ENCODE data around the gene POLD3.

The POLD3 gene

DNA sequence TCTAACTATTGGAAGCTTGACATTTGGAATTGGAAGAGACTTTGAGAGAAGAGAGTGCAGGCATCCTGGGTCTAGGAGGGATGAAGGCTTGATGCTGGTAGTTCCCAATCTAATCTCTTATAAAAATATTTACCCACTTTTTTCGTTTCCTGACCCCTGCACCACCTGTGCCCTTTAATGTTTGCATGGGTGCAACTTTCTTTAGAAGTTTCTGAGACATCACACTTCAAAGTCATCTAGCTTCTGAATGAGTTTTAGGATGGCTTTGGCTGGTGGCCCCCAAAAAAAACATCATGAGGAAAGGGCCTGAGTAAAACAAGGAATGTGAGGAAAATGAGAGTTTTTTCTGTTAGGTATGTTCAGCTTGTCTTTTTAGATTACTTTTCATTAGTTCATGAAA is 1.1 kb downstream of the POLD3 start:
- peak overlapping the region; percentile 81 for H3K4me3 ChIP-seq (ENCODE audit: low read depth, low read length)
- TF ChIP-seq, protein P1, sequence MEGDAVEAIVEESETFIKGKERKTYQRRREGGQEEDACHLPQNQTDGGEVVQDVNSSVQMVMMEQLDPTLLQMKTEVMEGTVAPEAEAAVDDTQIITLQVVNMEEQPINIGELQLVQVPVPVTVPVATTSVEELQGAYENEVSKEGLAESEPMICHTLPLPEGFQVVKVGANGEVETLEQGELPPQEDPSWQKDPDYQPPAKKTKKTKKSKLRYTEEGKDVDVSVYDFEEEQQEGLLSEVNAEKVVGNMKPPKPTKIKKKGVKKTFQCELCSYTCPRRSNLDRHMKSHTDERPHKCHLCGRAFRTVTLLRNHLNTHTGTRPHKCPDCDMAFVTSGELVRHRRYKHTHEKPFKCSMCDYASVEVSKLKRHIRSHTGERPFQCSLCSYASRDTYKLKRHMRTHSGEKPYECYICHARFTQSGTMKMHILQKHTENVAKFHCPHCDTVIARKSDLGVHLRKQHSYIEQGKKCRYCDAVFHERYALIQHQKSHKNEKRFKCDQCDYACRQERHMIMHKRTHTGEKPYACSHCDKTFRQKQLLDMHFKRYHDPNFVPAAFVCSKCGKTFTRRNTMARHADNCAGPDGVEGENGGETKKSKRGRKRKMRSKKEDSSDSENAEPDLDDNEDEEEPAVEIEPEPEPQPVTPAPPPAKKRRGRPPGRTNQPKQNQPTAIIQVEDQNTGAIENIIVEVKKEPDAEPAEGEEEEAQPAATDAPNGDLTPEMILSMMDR (IDR thresholded peaks at IDR 0.05; ENCODE audit: insufficient read depth, low read length, missing control alignments): no peak
- CTCF ChIA-PET: interaction anchor here (0.8 to 1.4 kb wide), 6 partner anchors 9 to 146 kb away, joined by 3 to 5 read pairs (median 4); no protein-coding TSS in a partner anchor
- DNase-seq (ENCODE audit: low read depth, low spot score): no peak
- POLR2A ChIA-PET: no interaction called here

DNA sequence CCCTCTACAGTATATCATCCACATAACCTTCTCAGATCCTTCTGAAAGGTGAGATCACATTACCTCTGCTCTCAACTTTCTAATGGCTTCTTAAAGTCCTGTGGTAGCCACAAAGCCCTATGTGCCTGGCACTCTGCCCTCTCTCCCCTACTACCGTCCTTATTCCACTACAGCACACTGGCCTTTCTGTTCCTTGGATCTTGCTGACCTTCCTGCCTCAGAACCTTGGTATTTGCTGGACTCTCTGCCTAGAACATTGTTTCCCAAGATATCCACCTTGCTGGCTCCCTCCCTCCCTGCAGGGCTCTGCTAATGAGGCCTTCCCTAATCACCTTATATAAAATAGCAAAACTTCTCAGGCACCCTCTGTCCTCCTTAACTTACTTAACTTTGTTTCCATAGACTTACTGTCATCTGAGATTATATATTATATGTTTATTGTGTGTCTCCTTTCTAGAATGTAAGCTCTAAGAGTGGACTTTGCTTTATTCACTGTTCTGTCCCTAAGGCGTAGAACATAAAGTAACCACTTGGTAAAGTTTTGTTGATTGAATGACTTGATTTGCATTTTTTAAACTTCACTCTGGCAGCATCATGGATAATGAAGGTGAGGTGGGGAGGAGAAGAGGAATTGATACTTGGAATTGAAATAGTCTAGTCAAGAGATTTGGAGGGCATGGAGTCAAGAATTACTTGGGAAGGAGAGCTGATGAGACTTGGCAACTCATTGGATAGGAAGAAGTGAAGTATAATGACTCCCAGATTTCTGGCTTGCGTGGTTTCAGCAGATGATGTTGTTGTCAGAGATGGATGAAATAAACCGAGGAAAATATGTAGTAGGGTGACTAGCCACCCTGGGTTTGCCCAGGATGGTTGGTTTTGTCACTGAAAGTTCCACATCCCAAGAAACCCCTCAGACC is 10.5 kb downstream of the POLD3 start:
- ChIA-PET CTCF (interaction anchor here (1.0 to 9.8 kb wide), 10 partner anchors 7 to 137 kb away, joined by 3 to 105 read pairs (median 4); no protein-coding TSS in a partner anchor), POLR2A (no interaction called here)
- no peak for DNase-seq (ENCODE audit: low read depth, low spot score)
- TF ChIP-seq, protein P1 (IDR thresholded peaks at IDR 0.05; ENCODE audit: insufficient read depth, low read length, missing control alignments): no peak
- no peak overlapping the region for H3K4me3 ChIP-seq (ENCODE audit: low read depth, low read length)

DNA sequence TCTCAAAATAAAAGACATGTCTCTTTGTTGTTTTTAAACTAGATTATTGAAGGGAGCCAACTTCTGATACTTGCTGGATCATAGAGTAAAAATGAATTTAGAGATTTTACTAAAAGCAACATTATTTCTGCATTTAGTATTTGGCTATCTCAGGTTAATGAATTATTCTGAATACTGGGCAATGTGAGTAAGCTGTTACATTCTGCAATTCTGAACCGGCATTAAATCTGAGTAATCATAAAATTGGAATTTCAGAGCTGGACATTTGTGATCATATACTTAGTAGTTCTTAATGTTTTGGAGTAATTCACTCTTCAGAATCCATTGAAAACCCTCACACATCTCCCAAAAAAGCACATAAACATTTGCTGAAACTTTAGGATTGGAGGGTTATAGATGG is 11.5 kb downstream of the POLD3 start:
- no peak for DNase-seq (ENCODE audit: low read depth, low spot score)
- TF ChIP-seq, protein P1 (IDR thresholded peaks at IDR 0.05; ENCODE audit: insufficient read depth, low read length, missing control alignments): no peak
- H3K4me3 ChIP-seq (ENCODE audit: low read depth, low read length): no peak overlapping the region
- ChIA-PET CTCF (interaction anchor here (1.0 to 9.8 kb wide), 6 partner anchors 8 to 136 kb away, joined by 3 to 105 read pairs (median 5); no protein-coding TSS in a partner anchor), POLR2A (no interaction called here)

DNA sequence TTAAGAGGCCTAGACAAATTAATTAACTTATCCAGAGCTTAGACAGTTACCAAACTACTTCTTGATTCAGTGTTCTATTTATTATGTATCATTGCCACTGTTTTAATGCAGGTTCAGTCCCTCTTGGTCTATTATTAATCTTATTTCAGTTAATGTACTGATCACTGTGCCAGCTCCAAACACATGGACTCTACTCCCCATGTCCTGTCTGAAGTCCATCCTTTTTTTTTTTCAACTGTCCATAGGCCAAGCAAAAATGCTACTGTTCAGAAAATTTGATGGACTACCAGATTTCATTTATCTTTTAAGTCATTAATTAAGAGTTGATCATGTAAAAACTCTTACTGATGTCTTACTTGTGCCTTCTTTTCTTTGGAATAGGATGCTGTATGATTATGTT is 11.9 kb downstream of the POLD3 start:
- DNase-seq (ENCODE audit: low read depth, low spot score): no peak
- TF ChIP-seq, protein P1 (IDR thresholded peaks at IDR 0.05; ENCODE audit: insufficient read depth, low read length, missing control alignments): no peak
- ChIA-PET POLR2A (no interaction called here), CTCF (interaction anchor here (1.2 to 9.8 kb wide), 4 partner anchors 11 to 135 kb away, joined by 5 to 105 read pairs (median 6); no protein-coding TSS in a partner anchor)
- no peak overlapping the region for H3K4me3 ChIP-seq (ENCODE audit: low read depth, low read length)

DNA sequence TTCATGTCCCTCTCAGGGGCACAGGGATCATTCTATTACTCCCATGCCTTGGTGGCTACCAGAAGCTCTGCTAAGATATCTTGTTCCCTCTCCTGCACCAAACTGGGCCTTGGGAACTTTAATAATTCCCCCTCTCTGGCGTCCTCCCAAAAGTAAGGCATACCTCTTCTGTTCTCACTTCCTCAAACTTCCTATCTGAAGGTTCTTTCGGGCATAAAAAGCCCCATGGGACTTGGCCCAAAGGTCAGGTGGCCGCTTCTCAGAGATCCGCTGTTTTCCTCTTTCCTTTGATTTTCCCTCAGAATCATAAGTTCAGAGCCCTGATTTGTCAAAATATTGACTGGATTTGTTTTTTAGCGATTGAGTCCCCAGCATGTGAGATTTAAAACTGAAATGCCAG is 13.0 kb downstream of the POLD3 start:
- POLR2A ChIA-PET: no interaction called here

More for the DNA sequence above, 13.0 kb downstream of the POLD3 start:
- CTCF ChIA-PET: interaction anchor here (1.2 to 9.8 kb wide), 3 partner anchors 121 to 134 kb away, joined by 8 to 116 read pairs (median 105); no protein-coding TSS in a partner anchor
- TF ChIP-seq, protein P1 (IDR thresholded peaks at IDR 0.05; ENCODE audit: insufficient read depth, low read length, missing control alignments): no peak
- DNase-seq (ENCODE audit: low read depth, low spot score): no peak
- H3K4me3 ChIP-seq (ENCODE audit: low read depth, low read length): no peak overlapping the region

All from AG04449 (cell line).